LNCAP (cell line): Measurements from ENCODE around the gene ANKS1A.

Experiments
- CTCF ChIP-seq: fragments of 450-650 bp; IDR thresholded peaks from 2 replicates; pipeline ENCODE4 v1.5.1; 2017; ENCODE audit warnings: mild to moderate bottlenecking

The ANKS1A gene

GRCh38 chr6:35068206-35068605 is 179.2 kb downstream of the ANKS1A start:
- no peak for TF ChIP-seq CTCF

GRCh38 chr6:35068644-35069043 is 179.6 kb downstream of the ANKS1A start:
- TF ChIP-seq CTCF: no peak

- TF ChIP-seq CTCF: no peak
Observed at GRCh38 chr6:35069262-35069661, 180.2 kb downstream of the ANKS1A start.

GRCh38 chr6:35070111-35070510 is 181.1 kb downstream of the ANKS1A start:
- no peak for TF ChIP-seq CTCF

GRCh38 chr6:35071347-35071994 is 182.4 kb downstream of the ANKS1A start:
- no peak for TF ChIP-seq CTCF

GRCh38 chr6:35072051-35072697 is 183.1 kb downstream of the ANKS1A start:
- no peak for TF ChIP-seq CTCF

- no peak for TF ChIP-seq CTCF
Observed at GRCh38 chr6:35072698-35073055, 183.6 kb downstream of the ANKS1A start.

GRCh38 chr6:35073211-35073610 is 184.2 kb downstream of the ANKS1A start:
- TF ChIP-seq CTCF: no peak
